GM12875 (cell line): ENCODE data around the gene PDE4D.

ENCODE experiments used
- H3K4me3 ChIP-seq: one replicate; pipeline ENCODE4 v1.5.1; 2011; ENCODE audit warnings: low read depth, low read length, control low read depth
- CTCF ChIP-seq: IDR thresholded peaks from 2 replicates; pipeline ENCODE4 v1.5.1; 2011; ENCODE audit warnings: low read depth, mild to moderate bottlenecking, control low read depth, inconsistent platforms, low read length, moderate library complexity, borderline replicate concordance; ENCODE audit not compliant: insufficient read depth

The PDE4D gene

DNA sequence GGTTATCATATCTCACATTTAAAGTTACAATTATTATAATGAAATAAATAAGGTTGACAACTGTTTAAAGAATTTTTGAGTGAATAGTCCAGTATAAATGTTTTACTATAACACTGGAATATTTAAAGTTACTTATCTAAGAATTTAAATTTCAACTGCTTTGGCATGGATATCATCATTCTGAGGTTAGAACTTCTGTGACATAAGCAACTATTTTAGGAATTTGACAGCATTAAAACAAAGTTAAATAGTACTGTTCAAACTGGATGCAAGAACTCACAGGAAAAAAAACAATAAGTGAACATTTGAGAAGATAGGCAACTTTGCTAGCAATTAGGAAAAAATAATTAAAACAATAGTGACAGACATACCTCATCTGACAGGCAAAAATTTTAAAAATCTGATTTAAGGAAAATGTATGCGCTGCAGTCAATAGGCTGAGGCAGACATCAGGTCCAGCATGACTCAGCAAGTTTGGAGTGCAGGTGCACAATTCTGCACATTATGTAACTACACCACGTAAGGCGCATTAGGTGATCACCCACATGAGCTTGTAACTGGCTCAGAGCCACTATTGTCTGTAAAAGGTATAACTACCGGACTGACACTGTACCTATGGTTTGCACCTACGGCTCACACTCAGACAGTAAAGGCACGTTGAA, 180.6 kb downstream of the PDE4D start:
- no peak for TF ChIP-seq CTCF
- no peak overlapping the region for H3K4me3 ChIP-seq

DNA sequence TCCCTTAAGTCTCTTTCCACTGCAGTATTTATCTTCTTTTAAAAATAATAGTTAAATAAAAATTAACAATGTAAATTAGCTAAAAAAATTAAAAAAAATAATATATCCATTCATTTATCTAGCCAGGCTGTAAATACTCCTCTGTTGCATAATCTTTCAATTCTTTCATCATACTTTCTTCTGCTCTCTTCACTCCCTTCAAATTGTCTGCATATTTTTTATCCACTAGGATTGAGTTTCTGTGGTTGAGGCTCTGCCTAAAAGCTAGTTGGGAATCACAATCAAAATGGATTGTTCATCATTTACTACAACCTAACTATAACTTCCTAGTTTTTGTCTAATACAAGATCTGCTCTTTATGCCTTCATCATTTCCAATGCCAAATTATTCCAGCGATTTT, 182.2 kb downstream of the PDE4D start:
- no peak overlapping the region for H3K4me3 ChIP-seq
- no peak for TF ChIP-seq CTCF

GRCh38 chr5:59709846-59710245, 183.7 kb downstream of the PDE4D start:
- no peak overlapping the region for H3K4me3 ChIP-seq
- no peak for TF ChIP-seq CTCF

GRCh38 chr5:59709346-59709821, 184.1 kb downstream of the PDE4D start:
- H3K4me3 ChIP-seq: no peak overlapping the region
- TF ChIP-seq CTCF: no peak

DNA sequence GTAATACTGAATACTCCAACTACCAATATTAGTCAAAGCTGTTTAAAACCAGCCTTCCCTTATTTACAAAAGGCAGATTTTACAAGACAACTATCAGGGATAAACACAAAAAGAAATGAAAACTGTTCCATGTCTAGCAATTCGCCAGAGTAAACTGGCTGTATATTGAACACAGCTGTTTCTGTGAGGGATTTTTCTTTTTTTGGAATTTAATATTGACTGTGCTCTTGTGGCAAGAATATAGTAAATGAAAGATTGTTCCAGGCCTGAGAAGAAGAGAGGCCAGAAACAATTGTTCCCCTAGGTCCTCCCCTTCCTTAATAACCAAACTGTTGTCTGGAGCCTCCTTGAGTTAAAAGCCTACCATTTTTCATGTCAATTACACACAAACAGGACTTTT, 188.6 kb downstream of the PDE4D start:
- no peak for TF ChIP-seq CTCF
- H3K4me3 ChIP-seq: no peak overlapping the region

- no peak overlapping the region for H3K4me3 ChIP-seq
- TF ChIP-seq CTCF: no peak
Measured at GRCh38 chr5:59703789-59704188, 189.7 kb downstream of the PDE4D start.
